H1 (cell line): Measurements from ENCODE around the gene ARL3. TPM values are rescaled to one million over a fixed set of nuclear protein-coding genes. Genes with fewer than 3 reads are reported as not detected.

ENCODE experiments used
- CTCF ChIA-PET: fragments of 300-600 bp; sonication (Branson Sonifier 250); formaldehyde crosslinking; loops from one replicate; lab custom pipeline; 2021; ENCODE audit not compliant: partially characterized antibody; lab: Charles Lee
- POLR2A ChIA-PET: fragments of 300-600 bp; sonication (Branson Sonifier 250); formaldehyde crosslinking; loops from one replicate; lab custom pipeline; 2021; ENCODE audit warnings: inconsistent platforms; ENCODE audit not compliant: partially characterized antibody; lab: Charles Lee
- DNase-seq, 2 experiments: peaks; one replicate each; pipeline versions ENCODE4 v3.0.0 to v3.0.0-alpha.2; 2010 to 2022; ENCODE audit warnings: low spot score in 2 of 2, low read depth in 1 of 2, mixed read lengths in 1 of 2
- FAIRE-seq: peaks from 2 replicates; lab custom pipeline; 2011; peaks lifted over from hg19 to GRCh38; lab: Jason Lieb, UNC
- H2AFZ ChIP-seq: 2 replicates; pipeline ENCODE4 v1.8.1; 2012; ENCODE audit warnings: low read length, inconsistent platforms
- H2AK5ac ChIP-seq: 2 replicates; pipeline ENCODE4 v1.6.1; 2013; ENCODE audit warnings: low read depth, low read length
- H2BK120ac ChIP-seq: replicated peaks from 2 replicates; pipeline ENCODE3; 2013; ENCODE audit warnings: low read depth, low read length, inconsistent platforms
- H2BK12ac ChIP-seq: 2 replicates; pipeline ENCODE4 v1.6.1; 2013; ENCODE audit warnings: low read depth, low read length
- H2BK15ac ChIP-seq: 2 replicates; pipeline ENCODE4 v1.6.1; 2013; ENCODE audit warnings: low read length
- H2BK20ac ChIP-seq: 2 replicates; pipeline ENCODE4 v1.6.1; 2013; ENCODE audit warnings: low read length
- H2BK5ac ChIP-seq: 2 replicates; pipeline ENCODE4 v1.6.1; 2013; ENCODE audit warnings: low read depth, low read length
- H3K14ac ChIP-seq: 2 replicates; pipeline ENCODE4 v1.6.1; 2013; ENCODE audit warnings: inconsistent platforms; ENCODE audit not compliant: insufficient read length
- H3K18ac ChIP-seq: 2 replicates; pipeline ENCODE4 v1.6.1; 2013; ENCODE audit warnings: low read length; ENCODE audit errors: extremely low read depth
- H3K23ac ChIP-seq: 2 replicates; pipeline ENCODE4 v1.6.1; 2013; ENCODE audit warnings: inconsistent platforms; ENCODE audit not compliant: insufficient read length
- H3K23me2 ChIP-seq: 2 replicates; pipeline ENCODE4 v1.6.1; 2013; ENCODE audit warnings: low read depth, low read length
- H3K27ac ChIP-seq: 2 replicates; pipeline ENCODE4 v1.6.1; 2011; ENCODE audit warnings: low read depth, low read length, inconsistent platforms
- H3K27me3 ChIP-seq, 4 experiments: replicated peaks in 1 of 4; 1 replicate in 1 of 4; 2 replicates in 3 of 4; pipeline versions ENCODE4 v1.6.1 to v1.8.1; 2011 to 2013; ENCODE audit warnings: low read length in 3 of 4, mild to moderate bottlenecking in 3 of 4, inconsistent platforms in 2 of 4, mixed read lengths in 2 of 4, moderate library complexity in 1 of 4; ENCODE audit not compliant: control insufficient read depth in 3 of 4, insufficient read depth in 3 of 4; ENCODE audit errors: extremely low read depth in 1 of 4
- H3K36me3 ChIP-seq, 4 experiments: 2 replicates each; pipeline versions ENCODE4 v1.6.1 to v1.8.1; 2011 to 2013; ENCODE audit warnings: mild to moderate bottlenecking in 4 of 4, low read length in 3 of 4, moderate library complexity in 2 of 4, control low read depth in 1 of 4, inconsistent platforms in 1 of 4; ENCODE audit not compliant: insufficient read depth in 4 of 4, control insufficient read depth in 2 of 4
- H3K4ac ChIP-seq: replicated peaks from 2 replicates; pipeline ENCODE3; 2013; ENCODE audit warnings: low read length, low read depth, mixed read lengths, inconsistent platforms; ENCODE audit not compliant: insufficient read length
- H3K4me1 ChIP-seq, 4 experiments: replicated peaks in 1 of 4; 1 replicate in 1 of 4; 2 replicates in 3 of 4; pipeline versions ENCODE4 v1.6.1 to v1.8.1; 2011 to 2013; ENCODE audit warnings: low read length in 3 of 4, inconsistent platforms in 2 of 4, mixed read lengths in 1 of 4; ENCODE audit not compliant: insufficient read depth in 4 of 4, control insufficient read depth in 3 of 4
- H3K4me2 ChIP-seq, 2 experiments: 2 replicates each; pipeline versions ENCODE4 v1.6.1 to v1.8.1; 2011 to 2013; ENCODE audit warnings: low read depth in 2 of 2, low read length in 2 of 2, control low read depth in 1 of 2, inconsistent platforms in 1 of 2, mild to moderate bottlenecking in 1 of 2; ENCODE audit not compliant: insufficient read depth in 1 of 2
- H3K4me3 ChIP-seq, 4 experiments: fragments of 200-600, 300-600 bp in 1 of 4; sonication (generic), shearing (Covaris generic), sonication (Bioruptor Twin) in 1 of 4; 2 replicates each; pipeline versions ENCODE4 v1.5.1 to v1.8.1; 2011 to 2016; ENCODE audit warnings: low read length in 4 of 4, low read depth in 3 of 4, control low read depth in 2 of 4, inconsistent platforms in 2 of 4, mild to moderate bottlenecking in 2 of 4, mixed read lengths in 1 of 4, moderate library complexity in 1 of 4; ENCODE audit not compliant: insufficient read depth in 2 of 4; ENCODE audit errors: extremely low read depth in 1 of 4
- H3K56ac ChIP-seq: replicated peaks from 2 replicates; pipeline ENCODE3; 2013; ENCODE audit warnings: low read depth, mild to moderate bottlenecking, mixed read lengths, low read length, inconsistent platforms; ENCODE audit not compliant: insufficient read length
- H3K79me1 ChIP-seq: 2 replicates; pipeline ENCODE4 v1.6.1; 2013; ENCODE audit warnings: low read depth, low read length, control low read depth
- H3K79me2 ChIP-seq, 2 experiments: 2 replicates each; pipeline versions ENCODE4 v1.6.1 to v1.8.1; 2012 to 2013; ENCODE audit warnings: low read length in 2 of 2, mild to moderate bottlenecking in 2 of 2, inconsistent platforms in 1 of 2; ENCODE audit not compliant: insufficient read depth in 2 of 2, control insufficient read depth in 1 of 2
- H3K9ac ChIP-seq, 4 experiments: replicated peaks in 1 of 4; 1 replicate in 1 of 4; 2 replicates in 3 of 4; pipeline versions ENCODE4 v1.6.1 to v1.8.1; 2011 to 2013; ENCODE audit warnings: low read depth in 3 of 4, low read length in 3 of 4, control low read depth in 2 of 4, mild to moderate bottlenecking in 2 of 4, moderate library complexity in 2 of 4, inconsistent platforms in 1 of 4; ENCODE audit errors: extremely low read depth in 1 of 4
- H3K9me3 ChIP-seq, 2 experiments: 2 replicates each; pipeline versions ENCODE4 v1.6.1 to v1.8.1; 2012 to 2013; ENCODE audit warnings: mild to moderate bottlenecking in 2 of 2, moderate library complexity in 2 of 2, control low read depth in 1 of 2, inconsistent platforms in 1 of 2, low read depth in 1 of 2, low read length in 1 of 2, mixed read lengths in 1 of 2; ENCODE audit not compliant: insufficient read depth in 2 of 2
- H4K20me1 ChIP-seq, 2 experiments: replicated peaks in 1 of 2; 2 replicates each; pipeline versions ENCODE3 to v1.8.1; 2011 to 2013; ENCODE audit warnings: inconsistent platforms in 2 of 2, low read length in 2 of 2, mild to moderate bottlenecking in 1 of 2; ENCODE audit not compliant: insufficient read depth in 2 of 2, control insufficient read depth in 1 of 2
- H4K5ac ChIP-seq: 2 replicates; pipeline ENCODE4 v1.6.1; 2013; ENCODE audit warnings: low read length, low read depth, mixed read lengths, inconsistent platforms; ENCODE audit not compliant: insufficient read length
- H4K8ac ChIP-seq: 2 replicates; pipeline ENCODE4 v1.8.0; 2013; ENCODE audit warnings: mild to moderate bottlenecking, moderate library complexity, low read length, inconsistent platforms; ENCODE audit not compliant: insufficient read depth; ENCODE audit errors: extremely low read depth
- H4K91ac ChIP-seq: replicated peaks from 2 replicates; pipeline ENCODE3; 2013; ENCODE audit warnings: low read length, mixed read lengths, inconsistent platforms; ENCODE audit not compliant: insufficient read length
- CHD2 ChIP-seq: IDR thresholded peaks from 2 replicates; pipeline ENCODE4 v1.6.1; 2012; ENCODE audit warnings: low read length, improper control_type of control experiment
- ZNF274 ChIP-seq: IDR thresholded peaks from 2 replicates; pipeline ENCODE4 v1.7.0; 2012; ENCODE audit warnings: low read length, borderline replicate concordance; ENCODE audit errors: extremely low read depth
- WGBS, 2 experiments: shearing (Covaris generic) in 1 of 2; methylation state at CpG; one replicate each; pipeline versions ENCODE4 v1.1.6 to v1.1.7; 2013 to 2015; ENCODE audit warnings: low lambda C conversion rate in 2 of 2, mixed read lengths in 2 of 2, inconsistent platforms in 1 of 2, low coverage in 1 of 2, missing lambda C conversion rate in 1 of 2; ENCODE audit not compliant: insufficient replicate concordance in 2 of 2, insufficient coverage in 1 of 2, insufficient read length in 1 of 2; ENCODE audit errors: extremely low coverage in 1 of 2, missing lambda C conversion rate in 1 of 2; 5-methylcytosine and 5-hydroxymethylcytosine counted together
- polyA plus RNA-seq, 7 experiments: library from polyadenylated mRNA; depleted of rRNA in 3 of 7; stranded (reverse) in 5 of 7; unstranded in 2 of 7; fragments of >200 nt in 5 of 7; fragments of 200-250 nt in 2 of 7; gene quantifications; 1 replicate in 5 of 7; 2 replicates in 1 of 7; 4 replicates in 1 of 7; pipeline versions ENCODE4 v1.2.1 to v1.2.3, GENCODE V29; 2011 to 2013; ENCODE audit warnings: missing spikeins in 2 of 7, mixed read lengths in 2 of 7
- total RNA-seq: library from RNA; stranded (reverse); fragmentation: NEBNext Ultra II Directional; extraction: Animal tissue kit (Norgen Biotek cat#: 25700); gene quantifications from 2 replicates; pipeline ENCODE4 v1.2.1, GENCODE V29; 2021
- TF ChIP-seq, protein P1 (sequence below): IDR thresholded peaks from 2 replicates; pipeline ENCODE4 v1.6.1; 2012; ENCODE audit warnings: low read length, inconsistent platforms

The ARL3 gene
- total and polyA plus RNA-seq, 2 of the 8 experiments (the other 6 are each of a cell fraction or from before 2014, with no cell fraction given): 8.8 to 16.2 TPM

DNA sequence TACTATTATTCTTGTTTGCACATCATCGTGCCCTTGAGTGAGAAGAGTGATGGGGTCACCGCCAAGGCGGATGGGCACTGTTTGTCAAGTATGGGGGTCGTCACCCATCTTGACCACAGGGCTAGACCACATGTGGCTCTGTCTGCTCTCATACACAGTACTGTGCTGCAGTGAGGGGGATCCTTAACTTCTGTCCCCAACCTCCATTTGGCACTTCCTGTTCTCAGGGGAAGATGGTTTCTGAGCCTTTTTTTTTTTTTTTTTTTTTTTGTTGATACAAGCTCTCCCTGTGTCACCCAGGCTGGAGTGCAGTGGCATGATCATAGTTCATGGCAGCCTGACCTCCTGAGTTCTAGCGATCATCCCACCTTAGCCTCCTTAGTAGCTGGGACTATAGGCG is 43.1 kb upstream of the ARL3 start:
- Histone ChIP-seq H4K8ac (no peak overlapping the region), H3K9me3 (no peaks in the 10 kb centered on the region), H3K9ac (no peak overlapping the region), H2AK5ac (0 out of 2 replicates have a peak overlapping the region, but pooled peaks have one; percentile 3), H3K14ac (no peak overlapping the region), H3K4me2 (no peak overlapping the region), H3K4me1 (no peaks in the 10 kb centered on the region), H2BK20ac (no peak overlapping the region), H4K5ac (no peak overlapping the region), H3K27ac (no peak overlapping the region), H3K36me3 (no peaks in the 10 kb centered on the region), H3K27me3 (no peaks in the 10 kb centered on the region), H3K79me2 (peaks cover 3% of the 10 kb centered on the region in 2 experiments; a peak in 2 of 4 replicates), H3K23ac (no peak overlapping the region), H4K91ac (no peak overlapping the region), H3K4me3 (no peak overlapping the region), H2AFZ (no peak overlapping the region), H2BK12ac (0 out of 2 replicates have a peak overlapping the region, but pooled peaks have one; percentile 7), H3K79me1 (peaks cover 3% of the 10 kb centered on the region; the same call in 1 of the 2 replicates), H4K20me1 (no peaks in the 10 kb centered on the region), H3K56ac (no peak overlapping the region), H2BK120ac (no peak overlapping the region), H3K4ac (no peak overlapping the region), H3K18ac (no peak overlapping the region), H2BK5ac (peak overlapping the region; percentile 27; the same call in 1 of the 2 replicates), H2BK15ac (no peak overlapping the region), H3K23me2 (no peaks in the 10 kb centered on the region)
- WGBS, 2 experiments: 90% methylated on average over 6 of the region's 6 CpGs; no CpG with 5 or more reads in 1 of the 2 experiments
- DNase-seq (no peak), FAIRE-seq (no peak)
- CTCF ChIA-PET: interaction anchor here (0.7 kb wide), 1 partner anchor 11 kb away, joined by 3 read pairs; no protein-coding TSS in a partner anchor
- POLR2A ChIA-PET: interaction anchor here (2.3 kb wide), 1 partner anchor 46 kb away, joined by 5 read pairs; no protein-coding TSS in a partner anchor
- no peak for TF ChIP-seq ZNF274
- TF ChIP-seq, protein P1, sequence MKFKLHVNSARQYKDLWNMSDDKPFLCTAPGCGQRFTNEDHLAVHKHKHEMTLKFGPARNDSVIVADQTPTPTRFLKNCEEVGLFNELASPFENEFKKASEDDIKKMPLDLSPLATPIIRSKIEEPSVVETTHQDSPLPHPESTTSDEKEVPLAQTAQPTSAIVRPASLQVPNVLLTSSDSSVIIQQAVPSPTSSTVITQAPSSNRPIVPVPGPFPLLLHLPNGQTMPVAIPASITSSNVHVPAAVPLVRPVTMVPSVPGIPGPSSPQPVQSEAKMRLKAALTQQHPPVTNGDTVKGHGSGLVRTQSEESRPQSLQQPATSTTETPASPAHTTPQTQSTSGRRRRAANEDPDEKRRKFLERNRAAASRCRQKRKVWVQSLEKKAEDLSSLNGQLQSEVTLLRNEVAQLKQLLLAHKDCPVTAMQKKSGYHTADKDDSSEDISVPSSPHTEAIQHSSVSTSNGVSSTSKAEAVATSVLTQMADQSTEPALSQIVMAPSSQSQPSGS: no peak
- TF ChIP-seq CHD2: no peak
